ENCODE results near the gene EMC1.

EMC1 gene

GRCh38 chr1:19193004-19193403 is 58.3 kb downstream of the EMC1 start:
- TF ChIP-seq CTCF (IDR thresholded peaks at IDR 0.05; ENCODE audit: insufficient read depth, low read length, poor library complexity, severe bottlenecking) = no peak
- H3K27me3 ChIP-seq (replicated peaks; ENCODE audit: control insufficient read depth, insufficient read depth, low read length) = no peaks in the 10 kb centered on the region
- H3K4me3 ChIP-seq (replicated peaks; ENCODE audit: low read depth, low read length) = no peak overlapping the region
- peaks cover 16% of the 10 kb centered on the region for H3K36me3 ChIP-seq (ENCODE audit: control insufficient read depth, insufficient read depth, low read length)
- no peak for DNase-seq (ENCODE audit: extremely low read depth, insufficient read length)

- H3K36me3 ChIP-seq (ENCODE audit: control insufficient read depth, insufficient read depth, low read length) = peaks cover 18% of the 10 kb centered on the region
- no peak for DNase-seq (ENCODE audit: extremely low read depth, insufficient read length)
Measured at GRCh38 chr1:19191811-19192210, 59.5 kb downstream of the EMC1 start.

GRCh38 chr1:19190468-19190867 is 60.9 kb downstream of the EMC1 start:
- no peak overlapping the region for H3K4me3 ChIP-seq (replicated peaks; ENCODE audit: low read depth, low read length)
- peaks cover 20% of the 10 kb centered on the region for H3K36me3 ChIP-seq (ENCODE audit: control insufficient read depth, insufficient read depth, low read length)
- no peak for TF ChIP-seq CTCF (IDR thresholded peaks at IDR 0.05; ENCODE audit: insufficient read depth, low read length, poor library complexity, severe bottlenecking)
- H3K27me3 ChIP-seq (replicated peaks; ENCODE audit: control insufficient read depth, insufficient read depth, low read length) = no peaks in the 10 kb centered on the region
- no peak for DNase-seq (ENCODE audit: extremely low read depth, insufficient read length)

More at GRCh38 chr1:19191811-19192210, 59.5 kb downstream of the EMC1 start:
- H3K27me3 ChIP-seq (replicated peaks; ENCODE audit: control insufficient read depth, insufficient read depth, low read length) = no peaks in the 10 kb centered on the region
- H3K4me3 ChIP-seq (replicated peaks; ENCODE audit: low read depth, low read length) = no peak overlapping the region
- TF ChIP-seq CTCF (IDR thresholded peaks at IDR 0.05; ENCODE audit: insufficient read depth, low read length, poor library complexity, severe bottlenecking) = no peak

- no peaks in the 10 kb centered on the region for H3K27me3 ChIP-seq (replicated peaks; ENCODE audit: control insufficient read depth, insufficient read depth, low read length)
- no peak for DNase-seq (ENCODE audit: extremely low read depth, insufficient read length)
- H3K36me3 ChIP-seq (ENCODE audit: control insufficient read depth, insufficient read depth, low read length) = peaks cover 22% of the 10 kb centered on the region
- no peak overlapping the region for H3K4me3 ChIP-seq (replicated peaks; ENCODE audit: low read depth, low read length)
- TF ChIP-seq CTCF (IDR thresholded peaks at IDR 0.05; ENCODE audit: insufficient read depth, low read length, poor library complexity, severe bottlenecking) = no peak
Measured at GRCh38 chr1:19189270-19189669, 62.1 kb downstream of the EMC1 start.

GRCh38 chr1:19187852-19188251 is 63.5 kb downstream of the EMC1 start:
- no peak for TF ChIP-seq CTCF (IDR thresholded peaks at IDR 0.05; ENCODE audit: insufficient read depth, low read length, poor library complexity, severe bottlenecking)
- DNase-seq (ENCODE audit: extremely low read depth, insufficient read length) = no peak
- peaks cover 22% of the 10 kb centered on the region for H3K36me3 ChIP-seq (ENCODE audit: control insufficient read depth, insufficient read depth, low read length)
- H3K4me3 ChIP-seq (replicated peaks; ENCODE audit: low read depth, low read length) = no peak overlapping the region
- no peaks in the 10 kb centered on the region for H3K27me3 ChIP-seq (replicated peaks; ENCODE audit: control insufficient read depth, insufficient read depth, low read length)

GRCh38 chr1:19186001-19186400 is 65.3 kb downstream of the EMC1 start:
- peaks cover 19% of the 10 kb centered on the region for H3K36me3 ChIP-seq (ENCODE audit: control insufficient read depth, insufficient read depth, low read length)
- TF ChIP-seq CTCF (IDR thresholded peaks at IDR 0.05; ENCODE audit: insufficient read depth, low read length, poor library complexity, severe bottlenecking) = no peak
- H3K4me3 ChIP-seq (replicated peaks; ENCODE audit: low read depth, low read length) = no peak overlapping the region
- H3K27me3 ChIP-seq (replicated peaks; ENCODE audit: control insufficient read depth, insufficient read depth, low read length) = no peaks in the 10 kb centered on the region
- DNase-seq (ENCODE audit: extremely low read depth, insufficient read length) = no peak
